Measurements from ENCODE around the gene GOT2. TPM values are rescaled to one million over a fixed set of nuclear protein-coding genes. Genes with fewer than 3 reads are reported as not detected.

Gene GOT2
- polyA plus RNA-seq, 1 of the 3 experiments (the other 2 are of a cell fraction), result 69.2 TPM

DNA sequence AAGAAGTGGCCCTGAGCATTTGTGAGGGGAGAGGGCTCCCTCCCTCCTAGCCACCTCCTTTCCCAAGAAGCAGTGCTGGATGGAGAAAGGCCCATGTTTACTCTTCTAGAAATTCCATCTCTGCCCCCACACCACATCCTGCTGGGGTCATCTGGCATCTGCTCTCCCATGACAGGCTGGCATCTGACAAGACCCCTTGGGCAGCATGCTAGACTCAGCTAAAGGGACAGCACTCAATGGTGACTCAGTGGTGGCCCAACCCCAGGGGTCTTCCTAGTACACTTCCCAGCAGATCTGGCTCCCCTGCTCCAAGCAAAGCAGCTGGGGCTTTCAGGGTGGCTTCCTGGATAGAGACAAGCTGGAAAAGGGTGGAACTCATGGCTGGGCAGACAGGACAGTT is 63.9 kb downstream of the GOT2 start:
- Histone ChIP-seq H3K4me1 (ENCODE audit: control insufficient read depth in 1 of 2, insufficient read depth in 2 of 2, low read depth in 1 of 2, low read length in 1 of 2) (peaks cover 0 to 8% of the 10 kb centered on the region in 2 experiments; a peak in 1 of 4 replicates), H2AFZ (ENCODE audit: low read depth) (no peak overlapping the region), H3F3A (replicated peaks; ENCODE audit: insufficient read depth) (no peaks in the 10 kb centered on the region), H3K9me2 (no peaks in the 10 kb centered on the region), H3K36me3 (replicated peaks in 1 of 2; ENCODE audit: control insufficient read depth in 1 of 2, insufficient read depth in 2 of 2, low read length in 1 of 2) (peaks cover 0 to 3% of the 10 kb centered on the region in 2 experiments), H3K4me2 (no peak overlapping the region), H3K79me2 (ENCODE audit: insufficient read depth) (no peaks in the 10 kb centered on the region), H4K20me1 (ENCODE audit: insufficient read depth) (no peaks in the 10 kb centered on the region), H3K9me3 (no peaks in the 10 kb centered on the region), H3K27me3 (ENCODE audit: insufficient read depth) (no peaks in the 10 kb centered on the region), H3K4me3 (ENCODE audit: low read depth in 2 of 2, low read length in 1 of 2) (no peak overlapping the region), H3K9ac (no peak overlapping the region), H3K27ac (ENCODE audit: low read depth in 2 of 2, low read length in 1 of 2) (no peak overlapping the region)
- ChIA-PET POLR2A (no interaction called here), CTCF (interaction anchor here (1.5 kb wide), 1 partner anchor 9 kb away, joined by 5 read pairs; no protein-coding TSS in a partner anchor)
- TF ChIP-seq, protein P1, sequence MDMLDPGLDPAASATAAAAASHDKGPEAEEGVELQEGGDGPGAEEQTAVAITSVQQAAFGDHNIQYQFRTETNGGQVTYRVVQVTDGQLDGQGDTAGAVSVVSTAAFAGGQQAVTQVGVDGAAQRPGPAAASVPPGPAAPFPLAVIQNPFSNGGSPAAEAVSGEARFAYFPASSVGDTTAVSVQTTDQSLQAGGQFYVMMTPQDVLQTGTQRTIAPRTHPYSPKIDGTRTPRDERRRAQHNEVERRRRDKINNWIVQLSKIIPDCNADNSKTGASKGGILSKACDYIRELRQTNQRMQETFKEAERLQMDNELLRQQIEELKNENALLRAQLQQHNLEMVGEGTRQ (IDR thresholded peaks at IDR 0.05; ENCODE audit: borderline replicate concordance, low read depth, low read length), result no peak
- TF ChIP-seq RFX5 (IDR thresholded peaks at IDR 0.05; ENCODE audit: low read length), result no peak
- DNase-seq, result no peak

DNA sequence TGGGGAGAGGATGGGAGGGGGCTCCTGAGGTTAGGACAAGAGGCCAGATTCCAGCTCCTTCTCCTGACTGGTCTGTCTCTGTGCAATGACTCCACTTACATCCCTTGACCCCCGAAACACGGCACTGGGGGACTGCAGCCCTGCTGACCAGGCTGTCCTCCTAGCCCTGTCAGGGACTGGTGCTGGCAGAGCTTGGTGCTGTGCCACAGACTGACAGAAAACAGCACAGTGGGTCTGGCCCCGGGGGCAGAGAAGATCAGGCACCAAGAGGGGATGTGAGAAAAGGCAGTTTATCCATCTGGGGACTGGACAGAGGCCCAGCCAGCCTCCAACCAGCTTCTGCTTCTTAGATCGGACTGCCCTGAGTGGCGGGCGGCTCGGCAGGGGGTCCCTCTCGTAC is 68.9 kb downstream of the GOT2 start:
- POLR2A ChIA-PET, result interaction anchor here (0.7 kb wide), 2 partner anchors 13 to 20 kb away, joined by 3 to 4 read pairs; partner anchors contain the start of gene SLC38A7
- Histone ChIP-seq H3K4me2 (no peak overlapping the region), H3K9ac (no peak overlapping the region)
- TF ChIP-seq, protein P2, sequence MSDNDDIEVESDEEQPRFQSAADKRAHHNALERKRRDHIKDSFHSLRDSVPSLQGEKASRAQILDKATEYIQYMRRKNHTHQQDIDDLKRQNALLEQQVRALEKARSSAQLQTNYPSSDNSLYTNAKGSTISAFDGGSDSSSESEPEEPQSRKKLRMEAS (IDR thresholded peaks at IDR 0.05; ENCODE audit: low read depth), result no peak
- TF ChIP-seq, protein P3, sequence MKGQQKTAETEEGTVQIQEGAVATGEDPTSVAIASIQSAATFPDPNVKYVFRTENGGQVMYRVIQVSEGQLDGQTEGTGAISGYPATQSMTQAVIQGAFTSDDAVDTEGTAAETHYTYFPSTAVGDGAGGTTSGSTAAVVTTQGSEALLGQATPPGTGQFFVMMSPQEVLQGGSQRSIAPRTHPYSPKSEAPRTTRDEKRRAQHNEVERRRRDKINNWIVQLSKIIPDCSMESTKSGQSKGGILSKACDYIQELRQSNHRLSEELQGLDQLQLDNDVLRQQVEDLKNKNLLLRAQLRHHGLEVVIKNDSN (IDR thresholded peaks at IDR 0.05; ENCODE audit: borderline replicate concordance, low read depth), result no peak
- TF ChIP-seq MEF2A (IDR thresholded peaks at IDR 0.05; ENCODE audit: borderline replicate concordance, low read depth) (no peak), SMC3 (IDR thresholded peaks at IDR 0.05; ENCODE audit: low read depth, low read length) (no peak), RAD21 (IDR thresholded peaks at IDR 0.05; ENCODE audit: low read length) (no peak), ELF1 (IDR thresholded peaks at IDR 0.05) (no peak), EP300 (IDR thresholded peaks at IDR 0.05; ENCODE audit: borderline replicate concordance in 1 of 2, low read depth in 1 of 2, low read length in 1 of 2) (peak in 1 of 2 experiments; percentile 63; a peak in 2 of 4 replicates), SIN3A (IDR thresholded peaks at IDR 0.05; ENCODE audit: borderline replicate concordance, low read depth, low read length) (no peak), RCOR1 (IDR thresholded peaks at IDR 0.05; ENCODE audit: low read length) (no peak), CHD2 (IDR thresholded peaks at IDR 0.05; ENCODE audit: low read length, partially characterized antibody) (no peak), NFIC (IDR thresholded peaks at IDR 0.05; ENCODE audit: borderline replicate concordance) (no peak), FOXJ3 (CRISPR knock-in tag; IDR thresholded peaks at IDR 0.05) (peak; percentile 79), EZH2phosphoT487 (IDR thresholded peaks at IDR 0.05; ENCODE audit: borderline replicate concordance, low read depth) (no peak)
- TF ChIP-seq, protein P4, sequence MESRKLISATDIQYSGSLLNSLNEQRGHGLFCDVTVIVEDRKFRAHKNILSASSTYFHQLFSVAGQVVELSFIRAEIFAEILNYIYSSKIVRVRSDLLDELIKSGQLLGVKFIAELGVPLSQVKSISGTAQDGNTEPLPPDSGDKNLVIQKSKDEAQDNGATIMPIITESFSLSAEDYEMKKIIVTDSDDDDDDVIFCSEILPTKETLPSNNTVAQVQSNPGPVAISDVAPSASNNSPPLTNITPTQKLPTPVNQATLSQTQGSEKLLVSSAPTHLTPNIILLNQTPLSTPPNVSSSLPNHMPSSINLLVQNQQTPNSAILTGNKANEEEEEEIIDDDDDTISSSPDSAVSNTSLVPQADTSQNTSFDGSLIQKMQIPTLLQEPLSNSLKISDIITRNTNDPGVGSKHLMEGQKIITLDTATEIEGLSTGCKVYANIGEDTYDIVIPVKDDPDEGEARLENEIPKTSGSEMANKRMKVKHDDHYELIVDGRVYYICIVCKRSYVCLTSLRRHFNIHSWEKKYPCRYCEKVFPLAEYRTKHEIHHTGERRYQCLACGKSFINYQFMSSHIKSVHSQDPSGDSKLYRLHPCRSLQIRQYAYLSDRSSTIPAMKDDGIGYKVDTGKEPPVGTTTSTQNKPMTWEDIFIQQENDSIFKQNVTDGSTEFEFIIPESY (IDR thresholded peaks at IDR 0.05; ENCODE audit: borderline replicate concordance, low read depth), result no peak
- TF ChIP-seq, protein P5, sequence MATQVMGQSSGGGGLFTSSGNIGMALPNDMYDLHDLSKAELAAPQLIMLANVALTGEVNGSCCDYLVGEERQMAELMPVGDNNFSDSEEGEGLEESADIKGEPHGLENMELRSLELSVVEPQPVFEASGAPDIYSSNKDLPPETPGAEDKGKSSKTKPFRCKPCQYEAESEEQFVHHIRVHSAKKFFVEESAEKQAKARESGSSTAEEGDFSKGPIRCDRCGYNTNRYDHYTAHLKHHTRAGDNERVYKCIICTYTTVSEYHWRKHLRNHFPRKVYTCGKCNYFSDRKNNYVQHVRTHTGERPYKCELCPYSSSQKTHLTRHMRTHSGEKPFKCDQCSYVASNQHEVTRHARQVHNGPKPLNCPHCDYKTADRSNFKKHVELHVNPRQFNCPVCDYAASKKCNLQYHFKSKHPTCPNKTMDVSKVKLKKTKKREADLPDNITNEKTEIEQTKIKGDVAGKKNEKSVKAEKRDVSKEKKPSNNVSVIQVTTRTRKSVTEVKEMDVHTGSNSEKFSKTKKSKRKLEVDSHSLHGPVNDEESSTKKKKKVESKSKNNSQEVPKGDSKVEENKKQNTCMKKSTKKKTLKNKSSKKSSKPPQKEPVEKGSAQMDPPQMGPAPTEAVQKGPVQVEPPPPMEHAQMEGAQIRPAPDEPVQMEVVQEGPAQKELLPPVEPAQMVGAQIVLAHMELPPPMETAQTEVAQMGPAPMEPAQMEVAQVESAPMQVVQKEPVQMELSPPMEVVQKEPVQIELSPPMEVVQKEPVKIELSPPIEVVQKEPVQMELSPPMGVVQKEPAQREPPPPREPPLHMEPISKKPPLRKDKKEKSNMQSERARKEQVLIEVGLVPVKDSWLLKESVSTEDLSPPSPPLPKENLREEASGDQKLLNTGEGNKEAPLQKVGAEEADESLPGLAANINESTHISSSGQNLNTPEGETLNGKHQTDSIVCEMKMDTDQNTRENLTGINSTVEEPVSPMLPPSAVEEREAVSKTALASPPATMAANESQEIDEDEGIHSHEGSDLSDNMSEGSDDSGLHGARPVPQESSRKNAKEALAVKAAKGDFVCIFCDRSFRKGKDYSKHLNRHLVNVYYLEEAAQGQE (IDR thresholded peaks at IDR 0.05; ENCODE audit: low read depth, low read length), result no peak
- TF ChIP-seq, protein P6, sequence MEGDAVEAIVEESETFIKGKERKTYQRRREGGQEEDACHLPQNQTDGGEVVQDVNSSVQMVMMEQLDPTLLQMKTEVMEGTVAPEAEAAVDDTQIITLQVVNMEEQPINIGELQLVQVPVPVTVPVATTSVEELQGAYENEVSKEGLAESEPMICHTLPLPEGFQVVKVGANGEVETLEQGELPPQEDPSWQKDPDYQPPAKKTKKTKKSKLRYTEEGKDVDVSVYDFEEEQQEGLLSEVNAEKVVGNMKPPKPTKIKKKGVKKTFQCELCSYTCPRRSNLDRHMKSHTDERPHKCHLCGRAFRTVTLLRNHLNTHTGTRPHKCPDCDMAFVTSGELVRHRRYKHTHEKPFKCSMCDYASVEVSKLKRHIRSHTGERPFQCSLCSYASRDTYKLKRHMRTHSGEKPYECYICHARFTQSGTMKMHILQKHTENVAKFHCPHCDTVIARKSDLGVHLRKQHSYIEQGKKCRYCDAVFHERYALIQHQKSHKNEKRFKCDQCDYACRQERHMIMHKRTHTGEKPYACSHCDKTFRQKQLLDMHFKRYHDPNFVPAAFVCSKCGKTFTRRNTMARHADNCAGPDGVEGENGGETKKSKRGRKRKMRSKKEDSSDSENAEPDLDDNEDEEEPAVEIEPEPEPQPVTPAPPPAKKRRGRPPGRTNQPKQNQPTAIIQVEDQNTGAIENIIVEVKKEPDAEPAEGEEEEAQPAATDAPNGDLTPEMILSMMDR (IDR thresholded peaks at IDR 0.05), result no peak

More for the DNA sequence above, 68.9 kb downstream of the GOT2 start:
- Histone ChIP-seq H3K36me3 (replicated peaks in 1 of 2; ENCODE audit: control insufficient read depth in 1 of 2, insufficient read depth in 2 of 2, low read length in 1 of 2) (peaks cover 0 to 3% of the 10 kb centered on the region in 2 experiments), H4K20me1 (ENCODE audit: insufficient read depth) (no peaks in the 10 kb centered on the region), H3K9me3 (no peaks in the 10 kb centered on the region), H3K27me3 (ENCODE audit: insufficient read depth) (no peaks in the 10 kb centered on the region), H3K4me3 (ENCODE audit: low read depth in 2 of 2, low read length in 1 of 2) (no peak overlapping the region), H3K27ac (ENCODE audit: low read depth in 2 of 2, low read length in 1 of 2) (peak overlapping the region in 1 of 2 experiments; percentile 35; a peak in 1 of 4 replicates), H2AFZ (ENCODE audit: low read depth) (no peak overlapping the region), H3K79me2 (ENCODE audit: insufficient read depth) (no peaks in the 10 kb centered on the region), H3K4me1 (ENCODE audit: control insufficient read depth in 1 of 2, insufficient read depth in 2 of 2, low read depth in 1 of 2, low read length in 1 of 2) (peaks cover 3 to 18% of the 10 kb centered on the region in 2 experiments; a peak in 1 of 4 replicates), H3F3A (replicated peaks; ENCODE audit: insufficient read depth) (no peaks in the 10 kb centered on the region), H3K9me2 (no peaks in the 10 kb centered on the region)
- DNase-seq, result peak; percentile 82
- CTCF ChIA-PET, result interaction anchor here (0.7 to 6.3 kb wide), 9 partner anchors 11 to 326 kb away, joined by 3 to 62 read pairs (median 4); partner anchors contain the start of genes GOT2, SETD6 and SLC38A7
- WGBS (ENCODE audit: low lambda C conversion rate), result 49% methylated on average over 8 of the region's 8 CpGs
